GM23338 (cell line): Measurements from ENCODE around the gene DDAH2. TPM values are rescaled to one million over a fixed set of nuclear protein-coding genes. Genes with fewer than 3 reads are reported as not detected.

Experiments used
- polyA plus RNA-seq: library from polyadenylated mRNA; unstranded; fragments of >200 nt; fragmentation: Nextera tagmentation; extraction: Ambion mirVana; gene quantifications from 2 replicates; pipeline ENCODE4 v1.2.1, GENCODE V29; 2016
- total RNA-seq: library from RNA; depleted of rRNA; stranded (reverse); fragments of >200 nt; shearing (Covaris generic); gene quantifications from 2 replicates; pipeline ENCODE4 v1.2.3, GENCODE V29; 2014
- TF ChIP-seq, protein P1 (sequence below): fragments of 250-450 bp; sonication (Bioruptor Pico); IDR thresholded peaks from 2 replicates; pipeline ENCODE4 v1.5.0; 2020; ENCODE audit warnings: mild to moderate bottlenecking, moderate library complexity
- TF ChIP-seq, protein P2 (sequence below): IDR thresholded peaks from one replicate; pipeline ENCODE4 v1.6.1; 2018; ENCODE audit warnings: antibody characterized with exemption; ENCODE audit not compliant: unreplicated experiment

The DDAH2 gene
- total and polyA plus RNA-seq, 2 experiments from 2014 or later, result 58.7 to 65.1 TPM

DNA sequence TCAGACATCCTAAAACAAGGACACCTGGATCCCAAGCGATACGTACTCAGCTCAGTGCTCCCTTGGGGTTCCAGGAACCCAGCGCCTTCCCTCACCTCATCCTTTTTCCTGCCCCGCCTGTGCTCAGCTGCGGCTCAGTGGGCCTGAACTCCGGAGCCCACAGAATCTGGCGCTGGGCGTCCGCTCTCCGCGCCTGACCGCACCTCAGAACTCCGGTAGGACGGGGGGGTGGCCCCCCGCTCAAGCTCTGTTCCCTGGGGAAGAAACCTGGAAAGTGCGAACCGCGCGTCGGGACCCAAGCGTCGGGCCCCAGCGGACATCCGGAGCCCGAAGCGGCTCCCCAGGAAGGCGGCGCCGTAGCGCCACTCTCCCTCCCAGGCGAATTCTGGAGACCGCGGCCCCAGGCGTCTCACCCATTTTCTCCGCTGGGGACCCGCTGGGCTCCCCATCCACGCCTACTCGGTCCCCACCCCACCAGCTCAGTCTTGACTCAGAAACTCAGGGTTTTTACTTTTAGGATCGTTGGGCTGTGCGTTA is 47.9 kb downstream of the DDAH2 start (continued):
- TF ChIP-seq, protein P1, sequence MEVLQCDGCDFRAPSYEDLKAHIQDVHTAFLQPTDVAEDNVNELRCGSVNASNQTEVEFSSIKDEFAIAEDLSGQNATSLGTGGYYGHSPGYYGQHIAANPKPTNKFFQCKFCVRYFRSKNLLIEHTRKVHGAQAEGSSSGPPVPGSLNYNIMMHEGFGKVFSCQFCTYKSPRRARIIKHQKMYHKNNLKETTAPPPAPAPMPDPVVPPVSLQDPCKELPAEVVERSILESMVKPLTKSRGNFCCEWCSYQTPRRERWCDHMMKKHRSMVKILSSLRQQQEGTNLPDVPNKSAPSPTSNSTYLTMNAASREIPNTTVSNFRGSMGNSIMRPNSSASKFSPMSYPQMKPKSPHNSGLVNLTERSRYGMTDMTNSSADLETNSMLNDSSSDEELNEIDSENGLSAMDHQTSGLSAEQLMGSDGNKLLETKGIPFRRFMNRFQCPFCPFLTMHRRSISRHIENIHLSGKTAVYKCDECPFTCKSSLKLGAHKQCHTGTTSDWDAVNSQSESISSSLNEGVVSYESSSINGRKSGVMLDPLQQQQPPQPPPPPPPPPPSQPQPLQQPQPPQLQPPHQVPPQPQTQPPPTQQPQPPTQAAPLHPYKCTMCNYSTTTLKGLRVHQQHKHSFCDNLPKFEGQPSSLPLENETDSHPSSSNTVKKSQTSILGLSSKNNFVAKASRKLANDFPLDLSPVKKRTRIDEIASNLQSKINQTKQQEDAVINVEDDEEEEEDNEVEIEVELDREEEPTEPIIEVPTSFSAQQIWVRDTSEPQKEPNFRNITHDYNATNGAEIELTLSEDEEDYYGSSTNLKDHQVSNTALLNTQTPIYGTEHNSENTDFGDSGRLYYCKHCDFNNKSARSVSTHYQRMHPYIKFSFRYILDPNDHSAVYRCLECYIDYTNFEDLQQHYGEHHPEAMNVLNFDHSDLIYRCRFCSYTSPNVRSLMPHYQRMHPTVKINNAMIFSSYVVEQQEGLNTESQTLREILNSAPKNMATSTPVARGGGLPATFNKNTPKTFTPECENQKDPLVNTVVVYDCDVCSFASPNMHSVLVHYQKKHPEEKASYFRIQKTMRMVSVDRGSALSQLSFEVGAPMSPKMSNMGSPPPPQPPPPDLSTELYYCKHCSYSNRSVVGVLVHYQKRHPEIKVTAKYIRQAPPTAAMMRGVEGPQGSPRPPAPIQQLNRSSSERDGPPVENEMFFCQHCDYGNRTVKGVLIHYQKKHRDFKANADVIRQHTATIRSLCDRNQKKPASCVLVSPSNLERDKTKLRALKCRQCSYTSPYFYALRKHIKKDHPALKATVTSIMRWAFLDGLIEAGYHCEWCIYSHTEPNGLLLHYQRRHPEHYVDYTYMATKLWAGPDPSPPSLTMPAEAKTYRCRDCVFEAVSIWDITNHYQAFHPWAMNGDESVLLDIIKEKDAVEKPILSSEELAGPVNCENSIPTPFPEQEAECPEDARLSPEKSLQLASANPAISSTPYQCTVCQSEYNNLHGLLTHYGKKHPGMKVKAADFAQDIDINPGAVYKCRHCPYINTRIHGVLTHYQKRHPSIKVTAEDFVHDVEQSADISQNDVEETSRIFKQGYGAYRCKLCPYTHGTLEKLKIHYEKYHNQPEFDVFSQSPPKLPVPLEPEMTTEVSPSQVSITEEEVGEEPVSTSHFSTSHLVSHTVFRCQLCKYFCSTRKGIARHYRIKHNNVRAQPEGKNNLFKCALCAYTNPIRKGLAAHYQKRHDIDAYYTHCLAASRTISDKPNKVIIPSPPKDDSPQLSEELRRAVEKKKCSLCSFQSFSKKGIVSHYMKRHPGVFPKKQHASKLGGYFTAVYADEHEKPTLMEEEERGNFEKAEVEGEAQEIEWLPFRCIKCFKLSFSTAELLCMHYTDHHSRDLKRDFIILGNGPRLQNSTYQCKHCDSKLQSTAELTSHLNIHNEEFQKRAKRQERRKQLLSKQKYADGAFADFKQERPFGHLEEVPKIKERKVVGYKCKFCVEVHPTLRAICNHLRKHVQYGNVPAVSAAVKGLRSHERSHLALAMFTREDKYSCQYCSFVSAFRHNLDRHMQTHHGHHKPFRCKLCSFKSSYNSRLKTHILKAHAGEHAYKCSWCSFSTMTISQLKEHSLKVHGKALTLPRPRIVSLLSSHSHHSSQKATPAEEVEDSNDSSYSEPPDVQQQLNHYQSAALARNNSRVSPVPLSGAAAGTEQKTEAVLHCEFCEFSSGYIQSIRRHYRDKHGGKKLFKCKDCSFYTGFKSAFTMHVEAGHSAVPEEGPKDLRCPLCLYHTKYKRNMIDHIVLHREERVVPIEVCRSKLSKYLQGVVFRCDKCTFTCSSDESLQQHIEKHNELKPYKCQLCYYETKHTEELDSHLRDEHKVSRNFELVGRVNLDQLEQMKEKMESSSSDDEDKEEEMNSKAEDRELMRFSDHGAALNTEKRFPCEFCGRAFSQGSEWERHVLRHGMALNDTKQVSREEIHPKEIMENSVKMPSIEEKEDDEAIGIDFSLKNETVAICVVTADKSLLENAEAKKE (CRISPR knock-in tag), result no peak
- TF ChIP-seq, protein P2, sequence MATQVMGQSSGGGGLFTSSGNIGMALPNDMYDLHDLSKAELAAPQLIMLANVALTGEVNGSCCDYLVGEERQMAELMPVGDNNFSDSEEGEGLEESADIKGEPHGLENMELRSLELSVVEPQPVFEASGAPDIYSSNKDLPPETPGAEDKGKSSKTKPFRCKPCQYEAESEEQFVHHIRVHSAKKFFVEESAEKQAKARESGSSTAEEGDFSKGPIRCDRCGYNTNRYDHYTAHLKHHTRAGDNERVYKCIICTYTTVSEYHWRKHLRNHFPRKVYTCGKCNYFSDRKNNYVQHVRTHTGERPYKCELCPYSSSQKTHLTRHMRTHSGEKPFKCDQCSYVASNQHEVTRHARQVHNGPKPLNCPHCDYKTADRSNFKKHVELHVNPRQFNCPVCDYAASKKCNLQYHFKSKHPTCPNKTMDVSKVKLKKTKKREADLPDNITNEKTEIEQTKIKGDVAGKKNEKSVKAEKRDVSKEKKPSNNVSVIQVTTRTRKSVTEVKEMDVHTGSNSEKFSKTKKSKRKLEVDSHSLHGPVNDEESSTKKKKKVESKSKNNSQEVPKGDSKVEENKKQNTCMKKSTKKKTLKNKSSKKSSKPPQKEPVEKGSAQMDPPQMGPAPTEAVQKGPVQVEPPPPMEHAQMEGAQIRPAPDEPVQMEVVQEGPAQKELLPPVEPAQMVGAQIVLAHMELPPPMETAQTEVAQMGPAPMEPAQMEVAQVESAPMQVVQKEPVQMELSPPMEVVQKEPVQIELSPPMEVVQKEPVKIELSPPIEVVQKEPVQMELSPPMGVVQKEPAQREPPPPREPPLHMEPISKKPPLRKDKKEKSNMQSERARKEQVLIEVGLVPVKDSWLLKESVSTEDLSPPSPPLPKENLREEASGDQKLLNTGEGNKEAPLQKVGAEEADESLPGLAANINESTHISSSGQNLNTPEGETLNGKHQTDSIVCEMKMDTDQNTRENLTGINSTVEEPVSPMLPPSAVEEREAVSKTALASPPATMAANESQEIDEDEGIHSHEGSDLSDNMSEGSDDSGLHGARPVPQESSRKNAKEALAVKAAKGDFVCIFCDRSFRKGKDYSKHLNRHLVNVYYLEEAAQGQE, result no peak
